RWPE2 (cell line): Measurements from ENCODE around the gene PROCA1.

ENCODE experiments used
- ATAC-seq: fragments of 200-7000 bp; cut with Tn5 transposase; 3 replicates; pipeline ENCODE4 v1.9.1; 2021; ENCODE audit warnings: low read depth
- DNase-seq: peaks from one replicate; pipeline ENCODE4 v3.0.0-alpha.2; 2020; ENCODE audit warnings: low spot score
- H3K27ac ChIP-seq: fragments of 450-650 bp; 2 replicates; pipeline ENCODE4 v1.5.1; 2017; ENCODE audit warnings: mild to moderate bottlenecking; ENCODE audit not compliant: poor library complexity, severe bottlenecking
- H3K27me3 ChIP-seq: fragments of 250-450 bp; sonication (Bioruptor Pico); 2 replicates; pipeline ENCODE4 v1.5.1; 2021; ENCODE audit warnings: mild to moderate bottlenecking, moderate library complexity; ENCODE audit not compliant: insufficient read depth, poor library complexity, severe bottlenecking
- H3K36me3 ChIP-seq: fragments of 250-450 bp; sonication (Bioruptor Pico); 2 replicates; pipeline ENCODE4 v1.5.1; 2020; ENCODE audit warnings: low read depth, mild to moderate bottlenecking, moderate library complexity
- H3K4me1 ChIP-seq: fragments of 250-450 bp; sonication (Bioruptor Pico); 2 replicates; pipeline ENCODE4 v1.5.1; 2021; ENCODE audit warnings: mild to moderate bottlenecking, moderate library complexity; ENCODE audit not compliant: insufficient read depth, poor library complexity, severe bottlenecking
- H3K4me3 ChIP-seq: fragments of 250-450 bp; sonication (Bioruptor Pico); 2 replicates; pipeline ENCODE4 v1.5.1; 2021; ENCODE audit warnings: mild to moderate bottlenecking, moderate library complexity; ENCODE audit not compliant: severe bottlenecking
- H3K9me3 ChIP-seq: fragments of 250-450 bp; sonication (Bioruptor Pico); 2 replicates; pipeline ENCODE4 v1.5.1; 2021; ENCODE audit warnings: mild to moderate bottlenecking, moderate library complexity; ENCODE audit not compliant: severe bottlenecking
- TF ChIP-seq, protein P1 (sequence below): fragments of 450-650 bp; IDR thresholded peaks from one replicate; pipeline ENCODE4 v1.5.1; 2017; ENCODE audit warnings: mild to moderate bottlenecking, moderate library complexity; ENCODE audit not compliant: poor library complexity, severe bottlenecking

The PROCA1 gene

DNA sequence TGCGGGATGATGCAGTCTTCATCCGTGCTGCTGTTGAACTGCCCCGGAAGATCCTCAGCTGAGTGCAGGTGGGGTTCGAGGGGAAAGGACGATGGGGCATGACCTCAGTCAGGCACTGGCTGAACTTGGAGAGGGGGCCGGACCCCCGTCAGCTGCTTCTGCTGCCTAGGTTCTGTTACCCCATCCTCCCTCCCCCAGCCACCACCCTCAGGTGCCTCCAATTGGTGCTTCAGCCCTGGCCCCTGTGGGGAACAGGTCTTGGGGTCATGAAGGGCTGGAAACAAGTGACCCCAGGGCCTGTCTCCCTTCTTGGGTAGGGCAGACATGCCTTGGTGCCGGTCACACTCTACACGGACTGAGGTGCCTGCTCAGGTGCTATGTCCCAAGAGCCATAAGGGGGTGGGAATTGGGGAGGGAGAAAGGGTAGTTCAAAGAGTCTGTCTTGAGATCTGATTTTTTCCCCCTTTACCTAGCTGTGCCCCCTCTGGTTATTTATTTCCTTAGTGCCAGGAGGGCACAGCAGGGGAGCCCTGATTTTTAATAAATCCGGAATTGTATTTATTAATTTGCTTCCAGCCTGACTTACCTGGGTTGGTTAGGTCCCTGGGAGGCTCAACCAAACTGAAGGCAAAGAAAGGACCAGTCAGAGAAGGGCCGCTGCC is 38.0 kb upstream of the PROCA1 start:
- Histone ChIP-seq H3K4me1 (peaks cover 19% of the 10 kb centered on the region), H3K9me3 (no peaks in the 10 kb centered on the region), H3K4me3 (no peak overlapping the region), H3K27me3 (no peaks in the 10 kb centered on the region), H3K36me3 (peaks cover 65% of the 10 kb centered on the region), H3K27ac (peak overlapping the region; percentile 95)
- TF ChIP-seq, protein P1, sequence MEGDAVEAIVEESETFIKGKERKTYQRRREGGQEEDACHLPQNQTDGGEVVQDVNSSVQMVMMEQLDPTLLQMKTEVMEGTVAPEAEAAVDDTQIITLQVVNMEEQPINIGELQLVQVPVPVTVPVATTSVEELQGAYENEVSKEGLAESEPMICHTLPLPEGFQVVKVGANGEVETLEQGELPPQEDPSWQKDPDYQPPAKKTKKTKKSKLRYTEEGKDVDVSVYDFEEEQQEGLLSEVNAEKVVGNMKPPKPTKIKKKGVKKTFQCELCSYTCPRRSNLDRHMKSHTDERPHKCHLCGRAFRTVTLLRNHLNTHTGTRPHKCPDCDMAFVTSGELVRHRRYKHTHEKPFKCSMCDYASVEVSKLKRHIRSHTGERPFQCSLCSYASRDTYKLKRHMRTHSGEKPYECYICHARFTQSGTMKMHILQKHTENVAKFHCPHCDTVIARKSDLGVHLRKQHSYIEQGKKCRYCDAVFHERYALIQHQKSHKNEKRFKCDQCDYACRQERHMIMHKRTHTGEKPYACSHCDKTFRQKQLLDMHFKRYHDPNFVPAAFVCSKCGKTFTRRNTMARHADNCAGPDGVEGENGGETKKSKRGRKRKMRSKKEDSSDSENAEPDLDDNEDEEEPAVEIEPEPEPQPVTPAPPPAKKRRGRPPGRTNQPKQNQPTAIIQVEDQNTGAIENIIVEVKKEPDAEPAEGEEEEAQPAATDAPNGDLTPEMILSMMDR, result no peak
- ATAC-seq (no peak; the same call in 2 of the 3 replicates), DNase-seq (no peak)

DNA sequence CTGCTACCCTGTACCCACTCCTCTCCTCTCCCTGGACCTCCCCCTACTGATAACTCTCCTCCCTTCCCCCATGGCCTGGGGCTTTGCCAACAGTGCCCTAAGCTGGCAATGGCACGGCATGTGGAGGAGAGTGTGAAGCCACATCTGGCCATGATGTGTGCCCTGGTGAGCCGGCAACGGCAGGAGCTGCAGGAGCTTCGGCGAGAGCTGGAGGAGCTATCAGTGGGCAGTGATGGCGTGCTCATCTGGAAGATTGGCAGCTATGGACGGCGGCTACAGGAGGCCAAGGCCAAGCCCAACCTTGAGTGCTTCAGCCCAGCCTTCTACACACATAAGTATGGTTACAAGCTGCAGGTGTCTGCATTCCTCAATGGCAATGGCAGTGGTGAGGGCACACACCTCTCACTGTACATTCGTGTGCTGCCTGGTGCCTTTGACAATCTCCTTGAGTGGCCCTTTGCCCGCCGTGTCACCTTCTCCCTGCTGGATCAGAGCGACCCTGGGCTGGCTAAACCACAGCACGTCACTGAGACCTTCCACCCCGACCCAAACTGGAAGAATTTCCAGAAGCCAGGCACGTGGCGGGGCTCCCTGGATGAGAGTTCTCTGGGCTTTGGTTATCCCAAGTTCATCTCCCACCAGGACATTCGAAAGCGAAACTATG is 37.3 kb upstream of the PROCA1 start:
- peaks cover 19% of the 10 kb centered on the region for H3K4me1 ChIP-seq
- H3K27ac ChIP-seq, result peak overlapping the region; percentile 95
- DNase-seq, result no peak
- TF ChIP-seq, protein P1, result no peak
- H3K27me3 ChIP-seq, result no peaks in the 10 kb centered on the region
- no peak overlapping the region for H3K4me3 ChIP-seq
- H3K9me3 ChIP-seq, result no peaks in the 10 kb centered on the region
- ATAC-seq, result no peak
- peaks cover 68% of the 10 kb centered on the region for H3K36me3 ChIP-seq

DNA sequence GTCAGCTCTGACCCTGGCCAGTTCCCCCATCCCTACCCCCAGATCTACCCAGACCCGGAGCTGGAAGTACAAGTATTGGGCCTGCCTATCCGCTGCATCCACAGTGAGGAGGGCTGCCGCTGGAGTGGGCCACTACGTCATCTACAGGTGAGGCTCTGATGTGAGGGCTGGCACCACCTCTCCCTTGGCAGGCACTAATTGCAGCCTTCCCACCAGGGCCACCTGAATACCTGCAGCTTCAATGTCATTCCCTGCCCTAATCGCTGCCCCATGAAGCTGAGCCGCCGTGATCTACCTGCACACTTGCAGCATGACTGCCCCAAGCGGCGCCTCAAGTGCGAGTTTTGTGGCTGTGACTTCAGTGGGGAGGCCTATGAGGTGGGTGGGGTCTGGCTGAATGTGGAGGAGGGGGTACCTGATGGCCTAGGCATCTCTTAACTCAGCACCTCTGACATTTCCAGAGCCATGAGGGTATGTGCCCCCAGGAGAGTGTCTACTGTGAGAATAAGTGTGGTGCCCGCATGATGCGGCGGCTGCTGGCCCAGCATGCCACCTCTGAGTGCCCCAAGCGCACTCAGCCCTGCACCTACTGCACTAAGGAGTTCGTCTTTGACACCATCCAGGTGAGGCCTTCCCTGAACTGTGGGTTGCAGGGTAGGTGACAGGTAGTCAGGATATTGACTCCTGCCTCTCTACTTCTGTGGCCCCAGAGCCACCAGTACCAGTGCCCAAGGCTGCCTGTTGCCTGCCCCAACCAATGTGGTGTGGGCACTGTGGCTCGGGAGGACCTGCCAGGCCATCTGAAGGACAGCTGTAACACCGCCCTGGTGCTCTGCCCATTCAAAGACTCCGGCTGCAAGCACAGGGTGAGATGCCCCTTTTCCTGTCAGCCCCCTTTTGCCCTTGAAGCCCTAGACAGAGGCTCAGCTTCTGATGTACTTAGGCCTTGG is 36.4 kb upstream of the PROCA1 start:
- ATAC-seq, result no peak
- no peaks in the 10 kb centered on the region for H3K27me3 ChIP-seq
- no peak for DNase-seq
- H3K4me1 ChIP-seq, result peaks cover 19% of the 10 kb centered on the region
- H3K36me3 ChIP-seq, result peaks cover 68% of the 10 kb centered on the region
- H3K27ac ChIP-seq, result peak overlapping the region; percentile 95
- TF ChIP-seq, protein P1, result no peak
- no peaks in the 10 kb centered on the region for H3K9me3 ChIP-seq
- H3K4me3 ChIP-seq, result no peak overlapping the region

DNA sequence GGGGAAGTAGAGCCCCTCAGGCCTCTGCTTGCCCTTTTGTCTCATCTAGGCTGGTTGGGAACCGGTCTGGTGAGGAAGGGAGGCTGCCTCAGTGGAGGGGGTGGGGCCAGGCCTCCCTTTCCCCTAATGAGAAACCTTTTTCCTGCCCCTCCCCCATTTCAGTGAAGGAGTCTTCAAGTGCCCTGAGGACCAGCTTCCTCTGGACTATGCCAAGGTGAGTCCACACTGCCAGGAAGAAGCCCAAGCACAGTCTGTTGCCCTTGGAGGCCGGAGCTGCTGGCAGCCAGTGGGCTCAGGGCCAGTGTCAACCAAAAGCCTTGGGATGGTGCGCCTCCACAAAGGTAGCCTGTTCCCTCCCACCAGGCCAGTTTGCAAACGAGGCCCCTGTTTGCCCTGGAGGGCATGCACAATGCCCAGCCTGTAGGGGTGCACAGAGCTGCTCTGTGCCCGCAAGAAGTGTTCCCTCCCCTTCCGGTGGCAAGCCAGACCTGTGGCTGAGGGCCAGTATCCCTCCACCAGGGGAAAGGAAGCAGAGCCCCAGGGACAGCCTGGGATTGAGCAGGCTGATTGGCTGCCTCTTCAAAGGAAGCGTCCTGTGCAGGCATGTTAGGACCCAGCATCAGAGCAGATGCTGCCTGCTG is 35.5 kb upstream of the PROCA1 start:
- H3K4me1 ChIP-seq, result peaks cover 24% of the 10 kb centered on the region
- no peaks in the 10 kb centered on the region for H3K9me3 ChIP-seq
- peak overlapping the region; percentile 65 for H3K4me3 ChIP-seq
- H3K36me3 ChIP-seq, result peaks cover 68% of the 10 kb centered on the region
- no peak for ATAC-seq
- peak overlapping the region; percentile 95 for H3K27ac ChIP-seq
- no peak for DNase-seq
- TF ChIP-seq, protein P1, result no peak
- H3K27me3 ChIP-seq, result no peaks in the 10 kb centered on the region
